Measurements from ENCODE around the gene FGD2. TPM values are rescaled to one million over a fixed set of nuclear protein-coding genes. Genes with fewer than 3 reads are reported as not detected.

The FGD2 gene
- total and polyA plus RNA-seq, 9 of the 15 experiments (the other 6 are each of a cell fraction or from before 2014, with no cell fraction given): 0.09 TPM; not detected in 8

DNA sequence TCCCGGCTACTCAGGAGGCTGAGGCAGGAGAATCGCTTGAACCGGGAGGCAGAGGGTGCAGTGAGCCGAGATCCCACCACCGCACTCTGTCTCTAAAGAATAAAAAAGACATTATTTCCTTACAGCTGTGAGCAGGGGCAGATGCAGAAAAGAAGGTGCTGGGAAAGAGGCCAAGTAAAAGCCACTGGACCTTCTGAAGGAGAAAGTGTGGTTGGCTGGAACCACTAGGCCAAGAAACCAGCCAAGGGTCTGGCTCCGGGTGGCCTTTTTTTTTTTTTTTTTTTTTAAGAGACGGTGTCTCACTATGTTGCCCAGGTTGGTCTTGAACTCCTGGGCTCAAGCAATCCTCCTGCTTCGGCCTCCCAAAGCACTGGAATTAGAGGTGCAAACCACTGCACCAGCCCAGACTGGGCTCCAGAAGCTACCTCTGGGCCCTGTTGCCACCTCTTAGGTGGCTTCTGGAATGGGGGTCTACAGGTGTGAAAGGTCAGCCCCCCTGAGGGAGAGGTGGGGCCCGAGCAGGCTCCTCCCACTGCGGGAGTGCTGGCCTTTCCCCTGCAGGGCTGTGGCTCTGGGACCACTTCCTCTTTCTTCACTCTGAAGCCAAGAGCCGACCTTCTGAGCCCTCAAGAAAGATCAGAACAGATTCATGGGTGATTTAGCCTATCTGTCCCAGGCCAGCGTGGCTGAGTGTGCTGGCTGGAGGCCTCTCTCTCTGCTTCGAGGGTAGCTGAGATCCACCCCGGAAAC is at the start of gene FGD2 (continued):
- TF ChIP-seq, protein P1, sequence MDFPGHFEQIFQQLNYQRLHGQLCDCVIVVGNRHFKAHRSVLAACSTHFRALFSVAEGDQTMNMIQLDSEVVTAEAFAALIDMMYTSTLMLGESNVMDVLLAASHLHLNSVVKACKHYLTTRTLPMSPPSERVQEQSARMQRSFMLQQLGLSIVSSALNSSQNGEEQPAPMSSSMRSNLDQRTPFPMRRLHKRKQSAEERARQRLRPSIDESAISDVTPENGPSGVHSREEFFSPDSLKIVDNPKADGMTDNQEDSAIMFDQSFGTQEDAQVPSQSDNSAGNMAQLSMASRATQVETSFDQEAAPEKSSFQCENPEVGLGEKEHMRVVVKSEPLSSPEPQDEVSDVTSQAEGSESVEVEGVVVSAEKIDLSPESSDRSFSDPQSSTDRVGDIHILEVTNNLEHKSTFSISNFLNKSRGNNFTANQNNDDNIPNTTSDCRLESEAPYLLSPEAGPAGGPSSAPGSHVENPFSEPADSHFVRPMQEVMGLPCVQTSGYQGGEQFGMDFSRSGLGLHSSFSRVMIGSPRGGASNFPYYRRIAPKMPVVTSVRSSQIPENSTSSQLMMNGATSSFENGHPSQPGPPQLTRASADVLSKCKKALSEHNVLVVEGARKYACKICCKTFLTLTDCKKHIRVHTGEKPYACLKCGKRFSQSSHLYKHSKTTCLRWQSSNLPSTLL (IDR thresholded peaks at IDR 0.05): no peak
- TF ChIP-seq MCM3 (IDR thresholded peaks at IDR 0.05): no peak
- TF ChIP-seq, protein P2, sequence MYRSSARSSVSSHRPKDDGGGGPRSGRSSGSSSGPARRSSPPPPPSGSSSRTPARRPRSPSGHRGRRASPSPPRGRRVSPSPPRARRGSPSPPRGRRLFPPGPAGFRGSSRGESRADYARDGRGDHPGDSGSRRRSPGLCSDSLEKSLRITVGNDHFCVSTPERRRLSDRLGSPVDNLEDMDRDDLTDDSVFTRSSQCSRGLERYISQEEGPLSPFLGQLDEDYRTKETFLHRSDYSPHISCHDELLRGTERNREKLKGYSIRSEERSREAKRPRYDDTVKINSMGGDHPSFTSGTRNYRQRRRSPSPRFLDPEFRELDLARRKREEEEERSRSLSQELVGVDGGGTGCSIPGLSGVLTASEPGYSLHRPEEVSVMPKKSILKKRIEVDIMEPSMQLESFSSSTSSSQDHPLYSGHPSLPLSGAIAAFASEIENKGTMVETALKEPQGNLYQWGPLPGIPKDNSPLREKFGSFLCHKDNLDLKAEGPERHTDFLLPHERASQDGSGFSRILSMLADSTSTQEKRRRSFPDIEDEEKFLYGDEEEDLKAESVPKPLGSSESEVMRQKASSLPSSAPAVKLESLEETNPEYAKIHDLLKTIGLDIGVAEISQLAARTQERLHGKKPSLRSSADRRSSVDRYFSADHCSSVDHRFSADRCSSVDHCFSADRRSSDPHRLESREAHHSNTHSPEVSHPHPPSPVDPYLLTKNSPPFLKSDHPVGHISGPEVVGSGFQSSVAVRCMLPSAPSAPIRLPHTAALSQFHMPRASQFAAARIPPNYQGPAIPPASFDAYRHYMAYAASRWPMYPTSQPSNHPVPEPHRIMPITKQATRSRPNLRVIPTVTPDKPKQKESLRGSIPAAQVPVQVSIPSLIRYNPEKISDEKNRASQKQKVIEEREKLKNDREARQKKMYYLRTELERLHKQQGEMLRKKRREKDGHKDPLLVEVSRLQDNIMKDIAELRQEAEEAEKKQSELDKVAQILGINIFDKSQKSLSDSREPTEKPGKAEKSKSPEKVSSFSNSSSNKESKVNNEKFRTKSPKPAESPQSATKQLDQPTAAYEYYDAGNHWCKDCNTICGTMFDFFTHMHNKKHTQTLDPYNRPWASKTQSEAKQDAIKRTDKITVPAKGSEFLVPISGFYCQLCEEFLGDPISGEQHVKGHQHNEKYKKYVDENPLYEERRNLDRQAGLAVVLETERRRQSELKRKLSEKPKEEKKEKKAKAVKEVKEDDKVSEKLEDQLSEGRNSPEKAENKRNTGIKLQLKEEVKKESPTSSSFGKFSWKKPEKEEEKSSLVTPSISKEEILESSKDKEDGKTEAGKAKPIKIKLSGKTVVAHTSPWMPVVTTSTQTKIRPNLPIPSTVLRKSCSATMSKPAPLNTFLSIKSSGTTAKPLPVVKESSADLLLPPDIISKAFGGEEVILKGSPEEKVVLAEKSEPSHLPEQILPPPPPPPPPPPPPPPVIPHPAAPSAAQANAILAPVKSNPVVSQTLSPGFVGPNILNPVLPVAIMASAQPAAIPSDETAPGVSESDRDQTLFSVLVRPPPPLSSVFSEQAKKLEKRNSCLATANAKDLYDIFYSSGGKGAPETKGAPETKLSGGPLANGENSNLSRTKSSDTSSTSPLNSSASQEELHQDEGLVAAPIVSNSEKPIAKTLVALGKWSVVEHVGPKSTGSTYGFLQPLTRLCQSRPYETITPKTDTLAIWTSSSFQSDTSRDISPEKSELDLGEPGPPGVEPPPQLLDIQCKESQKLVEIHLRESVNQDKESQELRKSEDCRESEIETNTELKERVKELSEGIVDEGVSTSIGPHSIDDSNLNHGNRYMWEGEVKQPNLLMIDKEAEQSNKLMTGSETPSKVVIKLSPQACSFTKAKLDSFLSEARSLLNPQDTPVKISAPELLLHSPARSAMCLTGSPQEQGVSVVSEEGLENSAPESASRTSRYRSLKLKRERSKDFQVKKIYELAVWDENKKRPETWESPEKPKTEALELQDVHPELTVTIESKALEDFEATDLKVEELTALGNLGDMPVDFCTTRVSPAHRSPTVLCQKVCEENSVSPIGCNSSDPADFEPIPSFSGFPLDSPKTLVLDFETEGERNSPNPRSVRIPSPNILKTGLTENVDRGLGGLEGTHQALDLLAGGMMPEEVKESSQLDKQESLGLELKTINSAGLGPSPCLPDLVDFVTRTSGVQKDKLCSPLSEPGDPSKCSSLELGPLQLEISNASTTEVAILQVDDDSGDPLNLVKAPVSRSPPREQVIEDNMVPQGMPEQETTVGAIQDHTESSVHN (IDR thresholded peaks at IDR 0.05; ENCODE audit: borderline replicate concordance in 1 of 2, low read depth in 1 of 2): no peak
- TF ChIP-seq SMARCE1 (IDR thresholded peaks at IDR 0.05): peak; percentile 31; the same call in 1 of the 2 replicates
- peak; percentile 41; the same call in 1 of the 2 replicates for TF ChIP-seq ARID1B (IDR thresholded peaks at IDR 0.05)
- TF ChIP-seq SMC3 (conservative IDR thresholded peaks at IDR 0.05; ENCODE audit: insufficient read depth, low read depth, low read length): no peak
- TF ChIP-seq, protein P3, sequence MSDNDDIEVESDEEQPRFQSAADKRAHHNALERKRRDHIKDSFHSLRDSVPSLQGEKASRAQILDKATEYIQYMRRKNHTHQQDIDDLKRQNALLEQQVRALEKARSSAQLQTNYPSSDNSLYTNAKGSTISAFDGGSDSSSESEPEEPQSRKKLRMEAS (CRISPR knock-in tag; IDR thresholded peaks at IDR 0.05): peak; percentile 36; the same call in 1 of the 2 replicates
- TF ChIP-seq, protein P4, sequence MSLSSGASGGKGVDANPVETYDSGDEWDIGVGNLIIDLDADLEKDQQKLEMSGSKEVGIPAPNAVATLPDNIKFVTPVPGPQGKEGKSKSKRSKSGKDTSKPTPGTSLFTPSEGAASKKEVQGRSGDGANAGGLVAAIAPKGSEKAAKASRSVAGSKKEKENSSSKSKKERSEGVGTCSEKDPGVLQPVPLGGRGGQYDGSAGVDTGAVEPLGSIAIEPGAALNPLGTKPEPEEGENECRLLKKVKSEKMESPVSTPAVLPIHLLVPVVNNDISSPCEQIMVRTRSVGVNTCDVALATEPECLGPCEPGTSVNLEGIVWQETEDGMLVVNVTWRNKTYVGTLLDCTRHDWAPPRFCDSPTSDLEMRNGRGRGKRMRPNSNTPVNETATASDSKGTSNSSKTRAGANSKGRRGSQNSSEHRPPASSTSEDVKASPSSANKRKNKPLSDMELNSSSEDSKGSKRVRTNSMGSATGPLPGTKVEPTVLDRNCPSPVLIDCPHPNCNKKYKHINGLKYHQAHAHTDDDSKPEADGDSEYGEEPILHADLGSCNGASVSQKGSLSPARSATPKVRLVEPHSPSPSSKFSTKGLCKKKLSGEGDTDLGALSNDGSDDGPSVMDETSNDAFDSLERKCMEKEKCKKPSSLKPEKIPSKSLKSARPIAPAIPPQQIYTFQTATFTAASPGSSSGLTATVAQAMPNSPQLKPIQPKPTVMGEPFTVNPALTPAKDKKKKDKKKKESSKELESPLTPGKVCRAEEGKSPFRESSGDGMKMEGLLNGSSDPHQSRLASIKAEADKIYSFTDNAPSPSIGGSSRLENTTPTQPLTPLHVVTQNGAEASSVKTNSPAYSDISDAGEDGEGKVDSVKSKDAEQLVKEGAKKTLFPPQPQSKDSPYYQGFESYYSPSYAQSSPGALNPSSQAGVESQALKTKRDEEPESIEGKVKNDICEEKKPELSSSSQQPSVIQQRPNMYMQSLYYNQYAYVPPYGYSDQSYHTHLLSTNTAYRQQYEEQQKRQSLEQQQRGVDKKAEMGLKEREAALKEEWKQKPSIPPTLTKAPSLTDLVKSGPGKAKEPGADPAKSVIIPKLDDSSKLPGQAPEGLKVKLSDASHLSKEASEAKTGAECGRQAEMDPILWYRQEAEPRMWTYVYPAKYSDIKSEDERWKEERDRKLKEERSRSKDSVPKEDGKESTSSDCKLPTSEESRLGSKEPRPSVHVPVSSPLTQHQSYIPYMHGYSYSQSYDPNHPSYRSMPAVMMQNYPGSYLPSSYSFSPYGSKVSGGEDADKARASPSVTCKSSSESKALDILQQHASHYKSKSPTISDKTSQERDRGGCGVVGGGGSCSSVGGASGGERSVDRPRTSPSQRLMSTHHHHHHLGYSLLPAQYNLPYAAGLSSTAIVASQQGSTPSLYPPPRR (CRISPR knock-in tag; IDR thresholded peaks at IDR 0.05; ENCODE audit: borderline replicate concordance): no peak
- peak; percentile 79 to 89 for TF ChIP-seq RCOR1 (IDR thresholded peaks at IDR 0.05; ENCODE audit: borderline replicate concordance in 1 of 2, low read depth in 2 of 2, low read length in 2 of 2)
- TF ChIP-seq FOS (IDR thresholded peaks at IDR 0.05; ENCODE audit: extremely low read depth, insufficient read length): no peak
- TF ChIP-seq CBFA2T2 (conservative IDR thresholded peaks at IDR 0.05): peak; percentile 34; the same call in 1 of the 2 replicates
